Measurements from ENCODE around the gene EEPD1.

The EEPD1 gene

GRCh38 chr7:36283711-36284130 is 130.7 kb downstream of the EEPD1 start:
- Histone ChIP-seq H3K79me2 (ENCODE audit: low read length) (no peaks in the 10 kb centered on the region), H3K27me3 (ENCODE audit: low read depth, low read length) (peaks cover 22% of the 10 kb centered on the region), H3K4me3 (ENCODE audit: low read length) (0 out of 2 replicates have a peak overlapping the region, but pooled peaks have one; percentile 1), H3K9me3 (ENCODE audit: insufficient read depth, low read length) (no peaks in the 10 kb centered on the region), H3K4me2 (ENCODE audit: low read length) (peak overlapping the region; percentile 50), H3K27ac (ENCODE audit: low read length) (no peak overlapping the region), H2AFZ (ENCODE audit: low read depth, low read length) (0 out of 2 replicates have a peak overlapping the region, but pooled peaks have one; percentile 5), H3K36me3 (replicated peaks; ENCODE audit: low read depth, low read length) (no peaks in the 10 kb centered on the region), H3K4me1 (ENCODE audit: low read length) (peaks cover 85% of the 10 kb centered on the region), H4K20me1 (ENCODE audit: insufficient read depth, low read length) (peaks cover 6% of the 10 kb centered on the region; the same call in 1 of the 2 replicates), H3K9ac (ENCODE audit: low read length) (no peak overlapping the region)
- TF ChIP-seq, protein P1, sequence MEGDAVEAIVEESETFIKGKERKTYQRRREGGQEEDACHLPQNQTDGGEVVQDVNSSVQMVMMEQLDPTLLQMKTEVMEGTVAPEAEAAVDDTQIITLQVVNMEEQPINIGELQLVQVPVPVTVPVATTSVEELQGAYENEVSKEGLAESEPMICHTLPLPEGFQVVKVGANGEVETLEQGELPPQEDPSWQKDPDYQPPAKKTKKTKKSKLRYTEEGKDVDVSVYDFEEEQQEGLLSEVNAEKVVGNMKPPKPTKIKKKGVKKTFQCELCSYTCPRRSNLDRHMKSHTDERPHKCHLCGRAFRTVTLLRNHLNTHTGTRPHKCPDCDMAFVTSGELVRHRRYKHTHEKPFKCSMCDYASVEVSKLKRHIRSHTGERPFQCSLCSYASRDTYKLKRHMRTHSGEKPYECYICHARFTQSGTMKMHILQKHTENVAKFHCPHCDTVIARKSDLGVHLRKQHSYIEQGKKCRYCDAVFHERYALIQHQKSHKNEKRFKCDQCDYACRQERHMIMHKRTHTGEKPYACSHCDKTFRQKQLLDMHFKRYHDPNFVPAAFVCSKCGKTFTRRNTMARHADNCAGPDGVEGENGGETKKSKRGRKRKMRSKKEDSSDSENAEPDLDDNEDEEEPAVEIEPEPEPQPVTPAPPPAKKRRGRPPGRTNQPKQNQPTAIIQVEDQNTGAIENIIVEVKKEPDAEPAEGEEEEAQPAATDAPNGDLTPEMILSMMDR (IDR thresholded peaks at IDR 0.05; ENCODE audit: low read depth, low read length): no peak
- no peak for TF ChIP-seq EZH2phosphoT487 (IDR thresholded peaks at IDR 0.05; ENCODE audit: low read depth)

DNA sequence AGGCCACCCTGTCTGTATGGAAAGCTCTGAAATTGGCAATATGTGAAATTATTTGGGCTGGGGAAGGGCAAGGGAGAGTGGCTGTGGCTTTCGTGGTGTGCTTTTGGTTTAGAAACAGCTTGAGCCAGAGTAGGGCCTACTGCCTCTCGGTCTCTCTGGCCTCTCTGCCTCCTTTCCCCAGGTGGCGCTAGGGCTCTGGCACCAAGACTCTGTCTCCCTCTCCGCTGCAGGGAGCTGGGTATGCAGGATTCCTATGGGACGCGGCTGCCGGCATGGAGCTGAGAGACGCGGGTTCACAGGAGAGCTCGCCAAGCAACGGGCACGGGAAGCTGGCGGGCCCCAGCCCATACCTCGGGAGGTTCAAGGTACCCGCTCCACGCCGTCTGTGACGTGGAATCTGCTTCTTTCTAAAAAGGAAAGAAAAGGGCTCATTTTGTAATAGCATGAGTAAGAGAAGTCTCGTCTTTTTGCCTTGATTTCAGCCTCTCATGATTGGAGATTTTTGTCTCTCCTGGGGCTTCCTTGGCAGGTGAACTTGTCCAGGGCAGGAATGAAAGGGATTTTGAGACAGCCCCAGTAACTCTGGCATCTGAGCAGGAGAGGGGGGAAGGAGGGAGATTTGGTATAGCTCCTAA is 131.5 kb downstream of the EEPD1 start:
- H3K79me2 ChIP-seq (ENCODE audit: low read length): no peaks in the 10 kb centered on the region
- peaks cover 4% of the 10 kb centered on the region; the same call in 1 of the 2 replicates for H4K20me1 ChIP-seq (ENCODE audit: insufficient read depth, low read length)
- H3K4me1 ChIP-seq (ENCODE audit: low read length): peaks cover 77% of the 10 kb centered on the region
- H3K27ac ChIP-seq (ENCODE audit: low read length): no peak overlapping the region
- no peak for TF ChIP-seq EZH2phosphoT487 (IDR thresholded peaks at IDR 0.05; ENCODE audit: low read depth)
- TF ChIP-seq, protein P1 (IDR thresholded peaks at IDR 0.05; ENCODE audit: low read depth, low read length): no peak; the same call in 1 of the 2 replicates
- H3K4me3 ChIP-seq (ENCODE audit: low read length): no peak overlapping the region
- H3K9ac ChIP-seq (ENCODE audit: low read length): no peak overlapping the region
- H2AFZ ChIP-seq (ENCODE audit: low read depth, low read length): no peak overlapping the region
- no peaks in the 10 kb centered on the region for H3K9me3 ChIP-seq (ENCODE audit: insufficient read depth, low read length)
- H3K36me3 ChIP-seq (replicated peaks; ENCODE audit: low read depth, low read length): no peaks in the 10 kb centered on the region
- H3K27me3 ChIP-seq (ENCODE audit: low read depth, low read length): peaks cover 16% of the 10 kb centered on the region
- no peak overlapping the region for H3K4me2 ChIP-seq (ENCODE audit: low read length)

- peaks cover 75% of the 10 kb centered on the region for H3K4me1 ChIP-seq (ENCODE audit: low read length)
- H3K9me3 ChIP-seq (ENCODE audit: insufficient read depth, low read length): no peaks in the 10 kb centered on the region
- H3K4me2 ChIP-seq (ENCODE audit: low read length): no peak overlapping the region
- no peaks in the 10 kb centered on the region for H3K36me3 ChIP-seq (replicated peaks; ENCODE audit: low read depth, low read length)
- H3K79me2 ChIP-seq (ENCODE audit: low read length): no peaks in the 10 kb centered on the region
- no peak overlapping the region for H3K27ac ChIP-seq (ENCODE audit: low read length)
- no peak for TF ChIP-seq EZH2phosphoT487 (IDR thresholded peaks at IDR 0.05; ENCODE audit: low read depth)
- no peaks in the 10 kb centered on the region for H4K20me1 ChIP-seq (ENCODE audit: insufficient read depth, low read length)
- peaks cover 9% of the 10 kb centered on the region for H3K27me3 ChIP-seq (ENCODE audit: low read depth, low read length)
- no peak overlapping the region for H3K4me3 ChIP-seq (ENCODE audit: low read length)
- no peak overlapping the region for H3K9ac ChIP-seq (ENCODE audit: low read length)
- H2AFZ ChIP-seq (ENCODE audit: low read depth, low read length): no peak overlapping the region
These were observed 132.2 kb downstream of the EEPD1 start for GRCh38 chr7:36285276-36285675.

GRCh38 chr7:36286226-36286625 is 133.2 kb downstream of the EEPD1 start:
- peak overlapping the region; percentile 49 for H3K4me2 ChIP-seq (ENCODE audit: low read length)

More at GRCh38 chr7:36286226-36286625, 133.2 kb downstream of the EEPD1 start:
- Histone ChIP-seq H3K27me3 (ENCODE audit: low read depth, low read length) (peaks cover 3% of the 10 kb centered on the region; the same call in 1 of the 2 replicates), H3K4me1 (ENCODE audit: low read length) (peaks cover 72% of the 10 kb centered on the region), H4K20me1 (ENCODE audit: insufficient read depth, low read length) (no peaks in the 10 kb centered on the region), H3K79me2 (ENCODE audit: low read length) (no peaks in the 10 kb centered on the region), H3K4me3 (ENCODE audit: low read length) (no peak overlapping the region), H3K9me3 (ENCODE audit: insufficient read depth, low read length) (no peaks in the 10 kb centered on the region), H2AFZ (ENCODE audit: low read depth, low read length) (no peak overlapping the region), H3K9ac (ENCODE audit: low read length) (no peak overlapping the region), H3K36me3 (replicated peaks; ENCODE audit: low read depth, low read length) (no peaks in the 10 kb centered on the region), H3K27ac (ENCODE audit: low read length) (no peak overlapping the region)
- TF ChIP-seq EZH2phosphoT487 (IDR thresholded peaks at IDR 0.05; ENCODE audit: low read depth): no peak
- TF ChIP-seq, protein P1 (IDR thresholded peaks at IDR 0.05; ENCODE audit: low read depth, low read length): no peak

Data from OCI-LY3 (cell line).